ENCODE data around the gene KCND3.

DNA sequence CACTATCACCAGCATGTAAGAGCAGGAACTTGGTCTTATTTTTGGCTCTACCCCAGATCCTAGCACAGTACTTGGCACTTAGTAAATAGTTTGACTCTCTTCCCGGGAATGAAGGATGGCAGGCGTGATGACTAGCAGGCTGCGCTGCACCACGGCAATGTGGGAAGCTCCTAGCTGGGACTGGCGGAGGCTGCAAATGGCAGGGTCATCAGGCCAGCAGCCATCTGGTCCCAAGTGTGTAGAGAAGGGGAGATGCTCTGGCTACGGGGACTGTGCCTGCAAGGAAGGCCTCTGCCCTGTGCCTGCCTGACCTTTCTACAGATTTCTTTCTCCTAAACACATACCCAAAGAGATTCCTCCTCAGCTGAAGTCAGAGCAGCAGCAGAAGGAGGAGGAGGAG is 95.0 kb downstream of the KCND3 start:
- TF ChIP-seq, protein P1, sequence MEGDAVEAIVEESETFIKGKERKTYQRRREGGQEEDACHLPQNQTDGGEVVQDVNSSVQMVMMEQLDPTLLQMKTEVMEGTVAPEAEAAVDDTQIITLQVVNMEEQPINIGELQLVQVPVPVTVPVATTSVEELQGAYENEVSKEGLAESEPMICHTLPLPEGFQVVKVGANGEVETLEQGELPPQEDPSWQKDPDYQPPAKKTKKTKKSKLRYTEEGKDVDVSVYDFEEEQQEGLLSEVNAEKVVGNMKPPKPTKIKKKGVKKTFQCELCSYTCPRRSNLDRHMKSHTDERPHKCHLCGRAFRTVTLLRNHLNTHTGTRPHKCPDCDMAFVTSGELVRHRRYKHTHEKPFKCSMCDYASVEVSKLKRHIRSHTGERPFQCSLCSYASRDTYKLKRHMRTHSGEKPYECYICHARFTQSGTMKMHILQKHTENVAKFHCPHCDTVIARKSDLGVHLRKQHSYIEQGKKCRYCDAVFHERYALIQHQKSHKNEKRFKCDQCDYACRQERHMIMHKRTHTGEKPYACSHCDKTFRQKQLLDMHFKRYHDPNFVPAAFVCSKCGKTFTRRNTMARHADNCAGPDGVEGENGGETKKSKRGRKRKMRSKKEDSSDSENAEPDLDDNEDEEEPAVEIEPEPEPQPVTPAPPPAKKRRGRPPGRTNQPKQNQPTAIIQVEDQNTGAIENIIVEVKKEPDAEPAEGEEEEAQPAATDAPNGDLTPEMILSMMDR (IDR thresholded peaks at IDR 0.05; ENCODE audit: low read depth, low read length), result no peak
- no peak for TF ChIP-seq POLR2A (IDR thresholded peaks at IDR 0.05; ENCODE audit: extremely low read depth, insufficient read length)

Data from NB4 (cell line).